ENCODE measurements around the gene SLC2A10.

The SLC2A10 gene

GRCh38 chr20:46682063-46682821 lies 27.2 kb upstream of the SLC2A10 start:
- DNase-seq, result no peak

- no peak for DNase-seq
Measured at GRCh38 chr20:46683011-46683667, 26.3 kb upstream of the SLC2A10 start.

DNA sequence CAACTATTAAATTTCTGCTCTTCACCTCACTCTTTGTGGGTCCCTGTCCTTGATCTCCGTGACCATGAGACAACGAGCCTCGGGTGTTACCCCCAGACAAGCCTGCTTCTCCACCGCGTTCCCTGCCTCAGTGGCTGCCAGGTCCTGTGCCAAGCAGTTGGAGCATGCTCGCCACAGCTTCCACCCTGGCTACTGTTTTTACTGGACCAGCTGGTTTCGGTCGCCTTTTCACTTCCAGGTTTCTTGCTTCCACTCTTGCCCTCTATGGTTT lies 25.8 kb upstream of the SLC2A10 start:
- no peak for DNase-seq

DNA sequence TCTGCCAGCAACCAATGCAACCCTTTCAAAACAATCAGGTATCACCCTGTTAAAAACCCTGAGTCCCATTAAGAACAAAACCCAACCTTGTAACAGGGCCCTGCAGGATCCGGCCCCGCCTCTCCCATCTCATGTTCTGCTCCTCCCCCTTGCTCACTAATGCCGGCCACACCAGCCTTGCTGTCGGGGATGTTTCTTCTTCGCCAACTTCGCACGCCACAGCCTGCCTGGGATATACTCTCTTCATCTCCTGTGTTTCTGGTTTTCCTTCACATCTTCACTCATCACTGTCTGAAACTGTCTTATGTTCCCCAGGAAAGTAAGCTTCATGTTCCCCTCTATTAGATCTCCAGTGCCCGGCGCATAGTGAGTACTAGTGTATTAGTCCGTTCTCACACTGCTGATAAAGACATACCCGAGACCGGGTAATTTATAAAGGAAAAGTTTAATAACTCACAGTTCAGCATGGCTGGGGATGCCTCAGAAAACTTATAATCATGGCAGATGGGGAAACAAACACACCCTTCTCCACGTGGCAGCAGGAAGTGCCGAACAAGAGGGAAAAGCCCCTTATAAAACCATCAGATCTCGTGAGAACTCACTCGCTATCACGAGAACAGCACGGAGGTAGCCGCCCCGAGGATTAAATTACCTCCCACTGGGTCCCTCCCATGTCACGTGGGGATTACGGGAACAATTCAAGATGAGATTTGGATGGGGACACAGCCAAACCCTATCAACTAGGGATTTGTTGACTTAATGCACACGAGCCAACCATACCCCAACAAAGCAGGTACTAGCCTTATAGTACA lies 25.3 kb upstream of the SLC2A10 start:
- DNase-seq, result no peak

DNA sequence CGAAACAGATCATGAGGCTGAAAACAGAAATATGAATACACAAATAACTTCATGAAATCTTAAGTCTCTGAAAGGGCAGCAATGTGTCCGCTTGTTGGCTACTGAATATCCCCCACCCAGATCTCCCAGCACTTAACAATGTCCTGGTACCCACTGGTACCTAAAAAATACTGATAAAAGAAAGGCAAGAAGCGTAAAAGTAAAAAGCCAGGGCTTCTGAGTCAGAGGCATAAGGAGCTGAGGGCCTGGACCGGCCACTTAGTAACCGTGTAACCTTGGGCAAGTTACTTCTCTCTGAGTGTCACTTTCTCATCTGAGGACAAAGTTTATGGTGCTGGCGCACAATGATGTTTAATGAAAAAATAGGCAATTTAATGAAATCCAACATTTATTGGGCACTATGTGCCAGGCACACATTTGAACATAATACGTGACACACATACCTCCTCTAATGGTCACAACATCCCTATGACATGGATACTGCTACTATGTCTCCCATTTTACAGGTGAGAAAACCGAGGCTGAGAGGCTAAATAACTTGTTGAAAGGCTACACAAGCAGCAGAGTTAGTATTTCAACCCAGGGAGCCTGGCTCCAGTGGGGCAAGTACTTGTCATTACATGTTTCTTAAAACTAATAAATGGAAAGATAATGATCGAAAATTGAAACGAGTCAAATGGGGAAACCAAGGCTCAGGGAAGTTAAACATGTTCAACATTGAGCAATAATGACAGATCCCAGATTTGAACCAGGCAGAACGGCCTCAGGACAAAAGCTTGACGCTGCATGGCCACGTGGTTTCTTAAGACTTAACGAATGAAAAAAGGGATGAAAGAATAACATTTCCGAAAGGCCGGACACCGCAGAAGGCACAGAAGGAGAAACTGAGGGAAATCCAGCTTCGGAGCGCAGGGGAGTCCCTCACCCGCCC lies 21.0 kb upstream of the SLC2A10 start:
- no peak for DNase-seq

- peak; percentile 96 for DNase-seq
Measured at GRCh38 chr20:46689082-46689753, 20.2 kb upstream of the SLC2A10 start, which contains the start of gene TP53RK. TP53RK (minus strand) TSS chr20:46689444; CDS start chr20:46689414, 30 bp downstream.

DNA sequence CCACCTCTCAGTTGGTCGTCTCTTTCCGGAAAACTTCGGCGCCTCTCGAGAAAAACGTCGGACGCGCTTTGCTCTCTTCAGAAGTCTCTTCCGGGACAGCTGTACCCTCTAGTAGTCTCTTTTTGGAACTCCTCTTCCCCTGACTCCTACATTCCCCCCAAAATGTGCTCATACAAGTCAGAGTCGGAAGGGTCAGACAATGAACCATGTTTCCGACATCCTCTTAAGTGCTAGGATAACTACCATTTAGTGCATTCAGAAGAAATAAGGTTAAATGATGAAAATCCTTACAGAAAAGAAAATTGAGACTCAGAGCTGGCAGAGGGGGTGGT lies 19.7 kb upstream of the SLC2A10 start:
- DNase-seq, result no peak

GRCh38 chr20:46690219-46691106 lies 19.0 kb upstream of the SLC2A10 start:
- no peak for DNase-seq

GRCh38 chr20:46691196-46691595 lies 18.3 kb upstream of the SLC2A10 start:
- DNase-seq, result no peak

GRCh38 chr20:46694484-46694883 lies 15.0 kb upstream of the SLC2A10 start:
- DNase-seq, result no peak

- DNase-seq, result no peak
Measured at GRCh38 chr20:46695892-46696291, 13.6 kb upstream of the SLC2A10 start.

GRCh38 chr20:46696791-46697279 lies 12.6 kb upstream of the SLC2A10 start:
- no peak for DNase-seq

DNA sequence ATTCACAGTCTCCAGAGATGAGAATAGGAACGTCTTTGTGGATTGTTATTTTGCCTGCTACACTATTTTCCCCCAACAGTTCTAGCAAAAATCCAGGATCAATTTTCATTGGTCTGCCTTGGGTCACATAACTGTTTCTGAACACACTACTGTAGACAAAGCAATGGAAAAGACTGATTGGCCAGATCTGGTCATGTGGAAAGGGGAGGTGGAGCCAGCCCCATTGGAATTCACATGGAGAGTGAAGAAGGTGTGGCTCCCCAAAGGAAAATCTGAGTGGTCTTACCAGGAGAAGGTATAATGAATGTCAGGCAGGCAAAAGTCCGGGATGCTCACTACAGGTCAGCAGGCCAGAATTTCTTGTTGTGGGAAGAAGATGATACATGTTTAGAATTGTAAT lies 10.7 kb upstream of the SLC2A10 start:
- DNase-seq, result no peak

GRCh38 chr20:46699651-46700359 lies 9.6 kb upstream of the SLC2A10 start:
- no peak for DNase-seq

DNA sequence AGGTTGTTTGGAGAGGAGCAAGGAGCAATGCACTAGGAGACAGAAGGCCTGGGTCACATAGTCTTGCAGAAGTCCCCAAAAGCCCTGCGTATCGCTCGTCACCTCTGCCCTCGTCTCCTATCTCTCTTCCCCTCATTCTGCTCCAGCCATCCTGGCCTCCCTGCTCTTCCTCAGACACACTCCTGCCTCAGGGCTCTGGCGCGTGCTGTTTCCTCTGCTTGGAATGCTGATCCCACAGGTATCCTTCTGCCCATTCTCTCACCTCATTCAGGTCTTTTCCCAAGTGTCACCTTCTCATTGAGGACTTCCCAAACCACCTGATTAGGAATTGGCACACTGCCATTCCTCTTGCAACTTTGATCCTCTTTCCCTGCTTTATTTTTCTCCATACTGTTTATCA lies 9.0 kb upstream of the SLC2A10 start:
- DNase-seq, result no peak

- DNase-seq, result no peak
Measured at GRCh38 chr20:46701057-46701456, 8.4 kb upstream of the SLC2A10 start.

- DNase-seq, result no peak
Measured at GRCh38 chr20:46701556-46701955, 7.9 kb upstream of the SLC2A10 start.

DNA sequence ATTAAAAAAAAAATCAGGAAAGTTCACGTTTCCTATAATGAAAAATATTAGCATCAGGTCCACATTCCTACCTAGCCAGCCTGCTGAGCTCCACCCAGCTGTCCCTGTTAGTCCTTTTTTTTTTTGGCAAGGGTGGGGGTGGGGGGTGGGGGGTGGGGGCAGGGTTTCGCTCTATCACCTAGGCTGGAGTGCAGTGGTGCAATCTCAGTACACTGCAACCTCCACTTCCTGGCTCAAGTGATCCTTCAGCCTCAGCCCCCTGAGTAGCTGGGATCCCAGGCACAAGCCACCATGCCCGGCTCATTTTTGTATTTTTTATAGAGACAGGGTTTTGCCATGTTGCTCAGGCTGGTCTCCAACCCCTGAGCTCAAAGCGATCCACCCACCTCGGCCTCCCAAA lies 7.5 kb upstream of the SLC2A10 start:
- no peak for DNase-seq

DNA sequence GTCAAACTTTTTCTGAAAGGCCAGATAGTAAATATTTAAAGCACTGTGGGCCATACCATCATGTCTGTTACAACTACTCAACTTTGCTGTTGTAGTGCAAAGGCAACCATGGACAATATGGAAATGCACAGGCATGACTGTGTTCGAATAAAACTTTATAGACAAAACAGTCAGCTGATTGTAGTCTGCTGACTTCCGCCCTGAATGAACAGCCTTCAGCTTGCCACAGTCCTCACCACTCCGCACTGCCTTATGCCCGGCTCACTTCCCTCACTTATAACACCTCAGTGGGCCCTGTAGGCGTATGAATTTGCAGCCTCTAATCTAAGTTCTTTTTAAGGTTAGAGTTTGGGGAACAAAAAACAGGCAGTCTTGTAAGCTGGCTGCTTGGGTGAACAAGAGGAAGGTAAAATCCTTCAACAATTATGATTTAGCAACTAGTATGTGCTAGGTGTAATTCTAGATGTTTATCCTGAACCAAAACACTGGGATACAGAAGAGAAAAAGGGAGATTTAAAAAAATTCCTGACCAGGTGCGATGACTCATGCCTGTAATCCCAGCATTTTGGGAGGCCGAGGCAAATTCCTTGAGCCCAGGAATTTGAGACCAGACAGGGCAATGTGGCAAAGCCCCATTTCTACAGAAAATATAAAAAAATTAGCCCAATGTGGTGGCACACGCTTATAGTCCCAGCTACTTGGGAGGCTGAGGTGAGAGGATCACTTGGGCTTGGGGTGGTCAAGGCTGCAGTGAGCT lies 6.8 kb upstream of the SLC2A10 start:
- DNase-seq, result no peak

DNA sequence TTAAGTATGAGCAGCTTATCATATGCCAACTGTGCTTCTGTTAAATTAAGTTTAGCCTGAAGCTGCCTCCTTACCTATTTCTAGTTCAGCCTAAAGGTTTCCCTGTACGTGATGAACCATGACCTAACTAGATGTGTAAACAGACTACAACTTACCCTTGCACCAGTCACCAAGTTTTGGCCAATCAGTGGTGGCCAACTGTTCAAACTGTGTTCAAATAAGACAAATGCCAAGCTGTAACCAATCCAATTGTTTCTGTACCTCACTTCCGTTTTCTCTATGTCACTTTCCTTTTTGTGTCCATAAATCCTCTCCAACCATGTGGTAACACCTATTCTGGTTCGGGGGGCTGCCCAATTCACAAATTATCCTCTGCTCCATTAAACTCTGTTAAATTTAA lies 6.0 kb upstream of the SLC2A10 start:
- no peak for DNase-seq

Data from activated naive CD4-positive, alpha-beta T cell treated with Interleukin-2 at 50 U/mL for 16 hours (primary cell).